Measurements from ENCODE around the gene SPEM2.
A peak's percentile ranks its signal among the peaks of the same experiment; 100 is the strongest.

The SPEM2 gene

GRCh38 chr17:7394452-7395191 lies 30.8 kb upstream of the SPEM2 start, which contains the start of gene PLSCR3:
Gene PLSCR3, minus strand, starts transcription at chr17:7394525. Its CDS starts 415 bp downstream, at chr17:7394110.
- Mint-ChIP-seq H3K4me1 (peaks cover 20% of the 10 kb centered on the region), H3K9me3 (no peaks in the 10 kb centered on the region), H3K27ac (peak within 1 kb of the TSS; percentile 80), H3K27me3 (no peaks in the 10 kb centered on the region), H3K4me3 (peak within 1 kb of the TSS; percentile 98), H3K36me3 (peaks cover 7% of the 10 kb centered on the region)
- peak; percentile 95 for ATAC-seq

- Mint-ChIP-seq H3K27ac (no peak overlapping the region), H3K27me3 (no peaks in the 10 kb centered on the region), H3K36me3 (no peaks in the 10 kb centered on the region), H3K9me3 (no peaks in the 10 kb centered on the region), H3K4me1 (peaks cover 15% of the 10 kb centered on the region), H3K4me3 (no peak overlapping the region)
- no peak for ATAC-seq
Measured at GRCh38 chr17:7396147-7396546, 29.3 kb upstream of the SPEM2 start.

DNA sequence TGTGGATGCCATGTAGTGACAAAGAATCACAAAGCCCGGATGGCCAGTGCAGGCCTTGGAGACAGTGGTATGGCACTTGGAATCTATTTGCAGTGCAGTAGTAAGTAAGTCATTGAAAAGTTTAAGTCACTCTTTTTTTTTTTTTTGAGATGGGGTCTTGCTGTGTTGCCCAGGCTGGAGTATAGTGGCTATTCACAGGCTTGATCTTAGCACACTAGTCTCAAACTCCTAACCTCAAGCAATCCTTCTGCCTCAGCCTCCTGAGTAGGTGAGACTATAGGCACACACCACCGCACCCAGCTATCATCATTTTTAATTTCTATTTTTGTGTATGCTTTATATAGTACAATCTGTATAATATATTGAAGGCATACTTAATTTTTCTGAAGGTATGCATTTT lies 26.8 kb upstream of the SPEM2 start:
- no peaks in the 10 kb centered on the region for H3K36me3 Mint-ChIP-seq
- no peak overlapping the region for H3K27ac Mint-ChIP-seq

GRCh38 chr17:7403043-7403726 lies 22.2 kb upstream of the SPEM2 start:
- H3K4me1 Mint-ChIP-seq = peaks cover 13% of the 10 kb centered on the region
- no peak for ATAC-seq
- H3K27ac Mint-ChIP-seq = peak overlapping the region; percentile 89
- no peaks in the 10 kb centered on the region for H3K9me3 Mint-ChIP-seq
- peaks cover 18% of the 10 kb centered on the region for H3K27me3 Mint-ChIP-seq
- H3K4me3 Mint-ChIP-seq = peak overlapping the region; percentile 98
- no peaks in the 10 kb centered on the region for H3K36me3 Mint-ChIP-seq

More for the DNA sequence above, 26.8 kb upstream of the SPEM2 start:
- Mint-ChIP-seq H3K4me3 (no peak overlapping the region), H3K27me3 (no peaks in the 10 kb centered on the region), H3K9me3 (no peaks in the 10 kb centered on the region), H3K4me1 (peaks cover 13% of the 10 kb centered on the region)
- no peak for ATAC-seq

DNA sequence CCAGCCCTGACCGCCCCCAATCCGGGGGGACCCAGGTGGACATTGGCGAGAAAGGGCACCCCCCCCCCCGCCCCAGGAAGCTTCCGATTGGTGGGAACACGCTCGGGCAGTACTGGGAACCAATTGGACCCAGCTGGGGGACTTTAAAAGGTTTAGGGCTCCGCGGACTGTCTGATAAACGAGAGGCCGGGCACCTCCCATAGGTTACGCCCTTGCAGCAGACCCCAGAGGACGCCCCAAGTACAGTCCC lies 21.8 kb upstream of the SPEM2 start:
- Mint-ChIP-seq H3K36me3 (no peaks in the 10 kb centered on the region), H3K9me3 (no peaks in the 10 kb centered on the region), H3K27ac (peak overlapping the region; percentile 89), H3K4me3 (peak overlapping the region; percentile 98), H3K4me1 (peaks cover 13% of the 10 kb centered on the region), H3K27me3 (peaks cover 18% of the 10 kb centered on the region)
- ATAC-seq = peak; percentile 55

GRCh38 chr17:7403977-7404736 lies 21.3 kb upstream of the SPEM2 start, which contains the start of gene TMEM256:
Gene TMEM256, minus strand, starts transcription at chr17:7404097. Its CDS starts 13 bp downstream, at chr17:7404084.
- Mint-ChIP-seq H3K4me3 (peak within 1 kb of the TSS; percentile 98), H3K36me3 (no peaks in the 10 kb centered on the region)

DNA sequence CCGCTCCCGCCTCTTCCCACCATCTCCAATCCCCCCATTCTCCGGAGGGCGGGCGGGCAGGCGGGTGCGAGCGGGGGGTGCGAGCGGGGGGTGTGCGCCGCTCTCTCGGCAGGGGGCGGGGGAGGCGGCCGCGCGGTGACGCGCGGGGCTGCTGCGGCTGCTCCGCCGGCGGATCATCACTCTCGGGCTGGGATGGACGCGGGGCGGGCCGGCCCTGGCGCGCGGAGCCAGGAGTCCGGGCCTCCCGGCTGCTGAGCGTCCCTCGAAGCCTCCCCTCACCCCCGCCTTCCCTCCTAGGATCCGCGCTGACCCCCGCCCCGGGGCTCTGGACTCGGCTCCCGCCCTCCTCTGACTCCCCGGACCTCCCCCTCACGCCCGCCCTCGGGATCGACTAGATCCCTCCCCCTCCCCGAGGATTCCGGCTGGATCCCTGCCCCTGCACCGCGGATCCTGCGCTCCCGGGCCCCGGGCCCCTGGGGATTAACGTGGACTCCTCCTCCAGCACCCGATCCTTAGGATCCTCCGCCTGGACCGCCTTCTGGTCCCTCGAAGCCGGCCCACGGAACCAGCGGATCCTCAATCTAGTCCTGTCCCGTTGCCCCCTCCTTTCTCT lies 20.6 kb upstream of the SPEM2 start:
- Mint-ChIP-seq H3K27ac (peak overlapping the region; percentile 89), H3K4me1 (peaks cover 13% of the 10 kb centered on the region), H3K36me3 (no peaks in the 10 kb centered on the region), H3K27me3 (peaks cover 29% of the 10 kb centered on the region), H3K4me3 (peak overlapping the region; percentile 98), H3K9me3 (no peaks in the 10 kb centered on the region)
- ATAC-seq = peak; percentile 21

More at GRCh38 chr17:7403977-7404736, 21.3 kb upstream of the SPEM2 start, which contains the start of gene TMEM256:
- peak; percentile 96 for ATAC-seq
- Mint-ChIP-seq H3K27me3 (peaks cover 22% of the 10 kb centered on the region), H3K4me1 (peaks cover 13% of the 10 kb centered on the region), H3K27ac (peak within 1 kb of the TSS; percentile 89), H3K9me3 (no peaks in the 10 kb centered on the region)

DNA sequence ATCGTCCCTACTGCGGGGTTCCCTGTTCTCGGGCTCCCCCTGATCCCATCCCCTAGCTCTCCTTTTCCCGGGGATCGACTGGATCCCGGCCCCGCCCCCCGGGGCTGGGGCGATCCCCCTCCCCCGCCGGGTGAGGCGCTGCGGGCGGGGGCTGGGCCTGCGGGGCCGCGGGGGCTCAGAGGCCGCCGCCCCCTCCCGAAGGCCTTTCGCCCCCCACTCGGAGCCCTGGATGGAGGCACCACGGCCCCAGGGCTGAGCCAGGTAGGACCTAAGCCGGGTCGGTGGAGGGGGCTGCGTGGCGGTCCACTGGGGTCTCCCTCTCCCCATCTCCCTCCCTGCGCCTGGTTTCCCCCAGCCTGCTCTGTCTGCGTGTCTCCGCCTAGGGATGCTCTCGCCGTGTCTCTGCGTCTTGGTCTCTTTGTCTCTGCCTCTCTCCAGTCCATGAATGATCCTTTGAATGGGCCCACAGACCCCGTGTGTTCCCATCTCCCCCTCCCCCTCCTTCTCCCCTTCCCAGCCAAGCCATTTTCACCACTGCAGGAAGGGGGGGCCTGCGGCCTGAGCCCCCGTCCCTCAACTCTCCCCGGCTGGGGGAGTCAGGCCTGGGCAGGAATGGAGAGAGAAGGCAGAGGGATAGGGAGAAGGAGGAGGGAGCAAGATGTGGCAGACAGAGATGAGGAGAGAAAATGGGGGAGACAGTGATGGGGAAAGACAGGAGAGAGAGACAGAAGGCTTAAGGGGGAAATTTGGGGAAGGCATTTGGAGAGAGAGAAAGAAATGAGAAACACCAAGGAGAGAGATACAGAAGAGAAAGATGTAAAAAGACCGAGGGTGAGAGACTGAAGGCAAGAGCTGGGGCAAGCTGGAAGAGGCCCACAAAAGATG lies 19.8 kb upstream of the SPEM2 start:
- Mint-ChIP-seq H3K4me1 (peaks cover 13% of the 10 kb centered on the region), H3K27me3 (peaks cover 32% of the 10 kb centered on the region), H3K9me3 (no peaks in the 10 kb centered on the region), H3K36me3 (no peaks in the 10 kb centered on the region), H3K27ac (peak overlapping the region; percentile 89), H3K4me3 (peak overlapping the region; percentile 87)
- no peak for ATAC-seq

DNA sequence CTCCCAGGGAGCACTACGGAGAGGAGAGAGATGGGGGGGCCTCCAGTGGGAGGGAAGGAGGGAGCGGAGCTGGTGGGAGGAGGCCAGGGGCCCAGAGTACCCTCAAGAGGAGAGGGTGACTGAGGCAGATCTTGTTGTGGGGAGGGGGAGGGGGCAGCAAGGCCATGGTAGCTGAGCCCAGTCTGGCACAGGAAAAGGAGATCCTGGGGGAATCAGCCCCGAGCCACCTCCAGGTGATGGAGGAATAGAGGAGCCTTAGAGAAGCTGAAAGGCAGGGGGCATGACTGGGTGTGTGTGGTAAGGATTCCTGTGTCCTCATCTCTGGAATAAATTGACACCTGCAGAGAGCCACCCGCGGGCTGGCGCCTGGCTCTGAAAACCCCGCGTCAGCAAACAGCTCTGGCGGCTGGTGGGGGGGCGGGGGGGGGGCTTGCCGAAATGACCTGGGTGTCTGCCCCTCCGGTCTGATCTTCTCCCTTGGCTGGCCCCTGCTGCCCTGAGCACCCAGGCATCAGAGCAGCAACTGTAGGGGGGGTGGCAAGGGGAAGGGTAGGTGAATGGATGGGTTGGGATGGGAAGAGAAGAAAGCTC lies 19.1 kb upstream of the SPEM2 start:
- Mint-ChIP-seq H3K27me3 (peaks cover 32% of the 10 kb centered on the region), H3K4me3 (no peak overlapping the region), H3K4me1 (peaks cover 13% of the 10 kb centered on the region), H3K9me3 (no peaks in the 10 kb centered on the region), H3K36me3 (no peaks in the 10 kb centered on the region), H3K27ac (no peak overlapping the region)
- ATAC-seq = no peak

GRCh38 chr17:7407082-7407481 lies 18.3 kb upstream of the SPEM2 start:
- H3K36me3 Mint-ChIP-seq = no peaks in the 10 kb centered on the region
- peaks cover 32% of the 10 kb centered on the region for H3K27me3 Mint-ChIP-seq
- no peaks in the 10 kb centered on the region for H3K9me3 Mint-ChIP-seq
- H3K4me3 Mint-ChIP-seq = no peak overlapping the region
- no peak for ATAC-seq
- H3K4me1 Mint-ChIP-seq = peaks cover 13% of the 10 kb centered on the region
- H3K27ac Mint-ChIP-seq = no peak overlapping the region

DNA sequence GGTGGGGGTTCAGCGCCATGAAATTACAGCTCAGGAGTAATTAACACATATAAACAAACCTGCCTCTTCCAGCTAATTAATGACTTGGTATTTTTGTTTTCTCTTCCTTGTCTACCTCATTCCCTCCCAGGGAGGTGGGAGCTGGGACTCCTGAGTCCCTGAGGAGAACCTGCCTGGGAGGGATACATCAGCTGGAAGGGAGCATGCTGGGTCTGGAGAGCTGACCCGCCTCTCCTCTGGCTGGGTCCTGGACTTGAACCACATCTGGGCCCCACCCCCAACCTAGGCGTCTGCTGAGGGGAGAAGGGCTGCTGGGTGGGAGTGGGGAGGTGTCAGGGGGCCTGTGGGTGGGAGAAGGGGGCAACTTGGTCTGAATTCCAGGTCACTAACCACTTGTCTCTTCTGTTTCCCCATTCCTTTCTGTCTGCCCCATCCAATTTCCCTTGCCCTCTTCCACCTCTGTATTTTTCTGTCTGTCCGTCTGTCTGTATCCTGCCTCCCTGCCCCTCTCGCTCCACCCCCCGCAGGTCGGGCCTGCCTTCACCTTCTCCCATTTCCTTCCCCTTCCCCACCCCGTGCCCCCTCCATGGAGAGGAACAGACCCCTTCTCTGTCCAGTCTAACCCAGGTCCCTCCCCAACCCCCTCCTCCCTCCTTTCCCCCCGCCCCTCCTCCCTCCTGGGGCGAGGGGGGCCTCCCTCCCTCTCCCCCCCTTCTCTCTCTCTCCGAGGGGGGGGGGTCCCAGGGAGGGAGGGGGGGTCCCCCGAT lies 17.7 kb upstream of the SPEM2 start, which contains the start of gene NLGN2:
NLGN2 (plus strand) TSS at position 361 of the 767 bp plus-strand sequence. CDS start 411 bp downstream, outside the sequence.
- Mint-ChIP-seq H3K27ac (no peak within 1 kb of the TSS), H3K4me1 (peaks cover 13% of the 10 kb centered on the region), H3K36me3 (no peaks in the 10 kb centered on the region), H3K9me3 (no peaks in the 10 kb centered on the region), H3K27me3 (peaks cover 32% of the 10 kb centered on the region), H3K4me3 (peak within 1 kb of the TSS; percentile 6)
- no peak for ATAC-seq

- ATAC-seq = no peak
- no peaks in the 10 kb centered on the region for H3K9me3 Mint-ChIP-seq
- H3K27ac Mint-ChIP-seq = no peak overlapping the region
- H3K4me3 Mint-ChIP-seq = no peak overlapping the region
- H3K36me3 Mint-ChIP-seq = no peaks in the 10 kb centered on the region
- H3K4me1 Mint-ChIP-seq = peaks cover 7% of the 10 kb centered on the region
- H3K27me3 Mint-ChIP-seq = peaks cover 32% of the 10 kb centered on the region
Measured at GRCh38 chr17:7408252-7408727, 17.1 kb upstream of the SPEM2 start.

DNA sequence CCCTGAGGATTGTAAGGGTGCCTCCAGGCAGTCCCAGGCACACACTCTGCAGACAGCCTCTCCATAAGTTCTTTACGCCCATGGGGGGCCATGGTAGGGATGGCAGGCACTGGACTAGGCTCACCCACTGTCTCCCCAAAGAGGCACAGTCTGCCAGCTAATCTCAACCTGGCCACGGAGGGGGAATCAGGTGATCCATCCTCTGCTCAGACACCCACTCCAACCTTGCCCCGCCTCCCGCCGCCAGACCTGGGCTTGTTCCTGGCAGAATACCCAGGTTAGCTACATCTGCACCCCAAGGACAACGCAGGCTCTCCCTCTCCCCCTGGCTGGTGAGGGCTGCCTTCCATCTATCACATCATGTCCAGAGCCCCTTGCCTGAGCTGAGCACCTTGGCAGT lies 16.6 kb upstream of the SPEM2 start:
- Mint-ChIP-seq H3K27ac (no peak overlapping the region), H3K27me3 (peaks cover 32% of the 10 kb centered on the region), H3K9me3 (no peaks in the 10 kb centered on the region), H3K4me1 (peaks cover 6% of the 10 kb centered on the region), H3K36me3 (no peaks in the 10 kb centered on the region), H3K4me3 (no peak overlapping the region)
- no peak for ATAC-seq
